ENCODE results near the gene MSRB3. TPM values are rescaled to one million over a fixed set of nuclear protein-coding genes. Genes with fewer than 3 reads are reported as not detected.

Gene MSRB3
- total and polyA plus RNA-seq, 10 of the 15 experiments (the other 5 are each of a cell fraction or from before 2014, with no cell fraction given): 0.07 to 2.7 (median 1.3) TPM

DNA sequence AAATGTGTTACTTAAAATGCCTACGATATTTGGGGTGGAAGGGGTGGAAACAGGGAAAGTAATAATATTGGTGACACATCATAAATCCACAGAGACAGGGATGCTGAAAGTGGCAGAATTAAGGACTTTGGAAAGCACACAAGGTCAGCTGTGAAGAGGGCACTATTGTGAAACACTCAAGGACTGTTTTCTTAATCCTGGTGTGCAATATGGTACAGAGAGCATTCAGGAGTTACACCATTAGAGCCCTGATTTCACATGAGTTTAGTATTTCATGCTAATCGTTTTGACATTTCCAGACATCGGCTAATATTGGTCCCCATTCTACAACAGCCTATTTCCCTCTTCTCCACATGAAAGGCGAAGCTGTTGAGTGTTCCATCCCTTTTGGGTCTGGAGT is 219.2 kb downstream of the MSRB3 start (continued):
- TF ChIP-seq, protein P1, sequence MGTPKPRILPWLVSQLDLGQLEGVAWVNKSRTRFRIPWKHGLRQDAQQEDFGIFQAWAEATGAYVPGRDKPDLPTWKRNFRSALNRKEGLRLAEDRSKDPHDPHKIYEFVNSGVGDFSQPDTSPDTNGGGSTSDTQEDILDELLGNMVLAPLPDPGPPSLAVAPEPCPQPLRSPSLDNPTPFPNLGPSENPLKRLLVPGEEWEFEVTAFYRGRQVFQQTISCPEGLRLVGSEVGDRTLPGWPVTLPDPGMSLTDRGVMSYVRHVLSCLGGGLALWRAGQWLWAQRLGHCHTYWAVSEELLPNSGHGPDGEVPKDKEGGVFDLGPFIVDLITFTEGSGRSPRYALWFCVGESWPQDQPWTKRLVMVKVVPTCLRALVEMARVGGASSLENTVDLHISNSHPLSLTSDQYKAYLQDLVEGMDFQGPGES (IDR thresholded peaks at IDR 0.05): no peak
- TF ChIP-seq RCOR1 (conservative IDR thresholded peaks at IDR 0.05; ENCODE audit: low read depth, low read length) (no peak), TARDBP (IDR thresholded peaks at IDR 0.05; ENCODE audit: borderline replicate concordance) (no peak), HDAC6 (IDR thresholded peaks at IDR 0.05; ENCODE audit: unreplicated experiment) (no peak), NFIC (IDR thresholded peaks at IDR 0.05; ENCODE audit: low read depth, low read length) (no peak)

DNA sequence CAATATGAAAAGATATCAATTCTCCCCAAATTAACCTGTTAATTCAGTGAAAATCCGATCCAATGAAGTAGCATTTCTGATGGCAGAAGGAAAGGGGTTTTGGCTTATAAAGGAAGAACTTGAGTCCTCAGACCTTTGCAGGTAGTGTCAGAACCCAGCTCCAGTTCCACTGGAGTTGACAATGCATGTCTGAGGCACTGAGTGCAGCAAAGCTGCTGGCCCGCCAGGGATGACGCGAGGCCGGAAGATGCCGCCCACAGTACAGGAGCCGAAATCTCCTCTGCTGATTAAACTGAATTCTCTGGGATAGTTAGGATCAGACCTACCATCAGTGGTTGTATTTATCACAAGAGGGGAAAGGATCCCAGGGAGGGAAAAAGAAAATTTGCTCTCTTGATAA is 220.7 kb downstream of the MSRB3 start:
- ChIA-PET CTCF (no interaction called here), RAD21 (ENCODE audit: unreplicated experiment) (no interaction called here), POLR2A (no interaction called here), SMC1A (ENCODE audit: uncharacterized antibody, unreplicated experiment) (interaction anchor here (1.0 kb wide), 1 partner anchor 9 kb away, joined by 4 read pairs; no protein-coding TSS in a partner anchor)
- intact Hi-C loops (cut with micrococcal nuclease; ENCODE audit: unreplicated experiment) (no loop called here), in situ Hi-C loops (cut with MboI) (no loop called here)
- no peak for ATAC-seq
- Histone ChIP-seq H3K9me3 (replicated peaks; ENCODE audit: control insufficient read depth, insufficient read depth, low read length) (no peaks in the 10 kb centered on the region), H2AFZ (ENCODE audit: control insufficient read depth, low read depth, low read length) (no peak overlapping the region), H3K9ac (ENCODE audit: control insufficient read depth, insufficient read depth, low read length) (no peak overlapping the region), H3K27ac (ENCODE audit: control insufficient read depth, insufficient read depth) (no peak overlapping the region), H3K4me3 (no peak overlapping the region), H3K4me1 (ENCODE audit: control insufficient read depth, insufficient read depth, low read length) (no peaks in the 10 kb centered on the region), H3K27me3 (replicated peaks in 1 of 2; ENCODE audit: control insufficient read depth in 2 of 2, insufficient read depth in 2 of 2, low read length in 1 of 2) (peaks cover 0 to 3% of the 10 kb centered on the region in 2 experiments; a peak in 2 of 4 replicates), H3K36me3 (ENCODE audit: control insufficient read depth in 2 of 2, insufficient read depth in 2 of 2, low read length in 1 of 2) (no peaks in the 10 kb centered on the region), H3K79me2 (ENCODE audit: control insufficient read depth, insufficient read depth, low read length) (no peaks in the 10 kb centered on the region), H3K4me2 (ENCODE audit: control insufficient read depth, insufficient read depth) (no peak overlapping the region), H4K20me1 (ENCODE audit: control insufficient read depth, insufficient read depth) (no peaks in the 10 kb centered on the region)
- 79% methylated on average over 7 of the region's 7 CpGs for WGBS (ENCODE audit: insufficient coverage, insufficient replicate concordance, low lambda C conversion rate, missing lambda C conversion rate)
- no peak for DNase-seq (ENCODE audit: low read depth, low spot score)
- FAIRE-seq: no peak
- BruUV-seq (replicated peaks): no TSS peak
- TF ChIP-seq POLR2A (IDR thresholded peaks at IDR 0.05; ENCODE audit: low read depth, low read length) (no peak), MTA3 (IDR thresholded peaks at IDR 0.05; ENCODE audit: borderline replicate concordance, low read length) (no peak), TCF12 (IDR thresholded peaks at IDR 0.05; ENCODE audit: low read depth, low read length) (no peak), POLR2AphosphoS5 (IDR thresholded peaks at IDR 0.05; ENCODE audit: low read length) (no peak), MEF2B (IDR thresholded peaks at IDR 0.05; ENCODE audit: partially characterized antibody, poor library complexity, severe bottlenecking) (no peak), STAT1 (conservative IDR thresholded peaks at IDR 0.05) (no peak), MYC (IDR thresholded peaks at IDR 0.05; ENCODE audit: insufficient read depth, insufficient read length, insufficient replicate concordance, low read length, severe bottlenecking) (no peak), ZNF622 (IDR thresholded peaks at IDR 0.05) (no peak), ESRRA (IDR thresholded peaks at IDR 0.05; ENCODE audit: low read length) (no peak), LARP7 (IDR thresholded peaks at IDR 0.05) (no peak), MTA2 (IDR thresholded peaks at IDR 0.05; ENCODE audit: low read depth) (no peak), IRF4 (IDR thresholded peaks at IDR 0.05; ENCODE audit: low read depth, low read length) (no peak), NFYB (IDR thresholded peaks at IDR 0.05; ENCODE audit: insufficient read depth, low read depth, low read length) (no peak), NFXL1 (IDR thresholded peaks at IDR 0.05; ENCODE audit: borderline replicate concordance) (no peak)
- TF ChIP-seq, protein P2, sequence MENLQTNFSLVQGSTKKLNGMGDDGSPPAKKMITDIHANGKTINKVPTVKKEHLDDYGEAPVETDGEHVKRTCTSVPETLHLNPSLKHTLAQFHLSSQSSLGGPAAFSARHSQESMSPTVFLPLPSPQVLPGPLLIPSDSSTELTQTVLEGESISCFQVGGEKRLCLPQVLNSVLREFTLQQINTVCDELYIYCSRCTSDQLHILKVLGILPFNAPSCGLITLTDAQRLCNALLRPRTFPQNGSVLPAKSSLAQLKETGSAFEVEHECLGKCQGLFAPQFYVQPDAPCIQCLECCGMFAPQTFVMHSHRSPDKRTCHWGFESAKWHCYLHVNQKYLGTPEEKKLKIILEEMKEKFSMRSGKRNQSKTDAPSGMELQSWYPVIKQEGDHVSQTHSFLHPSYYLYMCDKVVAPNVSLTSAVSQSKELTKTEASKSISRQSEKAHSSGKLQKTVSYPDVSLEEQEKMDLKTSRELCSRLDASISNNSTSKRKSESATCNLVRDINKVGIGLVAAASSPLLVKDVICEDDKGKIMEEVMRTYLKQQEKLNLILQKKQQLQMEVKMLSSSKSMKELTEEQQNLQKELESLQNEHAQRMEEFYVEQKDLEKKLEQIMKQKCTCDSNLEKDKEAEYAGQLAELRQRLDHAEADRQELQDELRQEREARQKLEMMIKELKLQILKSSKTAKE (IDR thresholded peaks at IDR 0.05; ENCODE audit: low read depth, poor library complexity, severe bottlenecking): no peak
- TF ChIP-seq, protein P3, sequence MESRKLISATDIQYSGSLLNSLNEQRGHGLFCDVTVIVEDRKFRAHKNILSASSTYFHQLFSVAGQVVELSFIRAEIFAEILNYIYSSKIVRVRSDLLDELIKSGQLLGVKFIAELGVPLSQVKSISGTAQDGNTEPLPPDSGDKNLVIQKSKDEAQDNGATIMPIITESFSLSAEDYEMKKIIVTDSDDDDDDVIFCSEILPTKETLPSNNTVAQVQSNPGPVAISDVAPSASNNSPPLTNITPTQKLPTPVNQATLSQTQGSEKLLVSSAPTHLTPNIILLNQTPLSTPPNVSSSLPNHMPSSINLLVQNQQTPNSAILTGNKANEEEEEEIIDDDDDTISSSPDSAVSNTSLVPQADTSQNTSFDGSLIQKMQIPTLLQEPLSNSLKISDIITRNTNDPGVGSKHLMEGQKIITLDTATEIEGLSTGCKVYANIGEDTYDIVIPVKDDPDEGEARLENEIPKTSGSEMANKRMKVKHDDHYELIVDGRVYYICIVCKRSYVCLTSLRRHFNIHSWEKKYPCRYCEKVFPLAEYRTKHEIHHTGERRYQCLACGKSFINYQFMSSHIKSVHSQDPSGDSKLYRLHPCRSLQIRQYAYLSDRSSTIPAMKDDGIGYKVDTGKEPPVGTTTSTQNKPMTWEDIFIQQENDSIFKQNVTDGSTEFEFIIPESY (IDR thresholded peaks at IDR 0.05): no peak

Data from GM12878 (cell line).